HG02970 (cell line): ENCODE measurements around the gene ATP6V1F.
"Not testable (repeated sequence)": the region's sequence is repeated elsewhere in the genome, so short reads cannot be mapped to it uniquely, and the experiment has no call there.

Experiments
- ATAC-seq: cut with Tn5 transposase; IDR thresholded peaks from one replicate; pipeline ENCODE4 v1.9.1; 2021; ENCODE audit warnings: mild to moderate bottlenecking, moderate library complexity, moderate number of reproducible peaks; ENCODE audit not compliant: unreplicated experiment, low FRiP score

ATP6V1F gene

GRCh38 chr7:128912709-128913495 is 50.2 kb downstream of the ATP6V1F start:
- not testable (repeated sequence) for ATAC-seq

- no peak for ATAC-seq
These were observed 51.4 kb downstream of the ATP6V1F start for GRCh38 chr7:128913870-128914565.

DNA sequence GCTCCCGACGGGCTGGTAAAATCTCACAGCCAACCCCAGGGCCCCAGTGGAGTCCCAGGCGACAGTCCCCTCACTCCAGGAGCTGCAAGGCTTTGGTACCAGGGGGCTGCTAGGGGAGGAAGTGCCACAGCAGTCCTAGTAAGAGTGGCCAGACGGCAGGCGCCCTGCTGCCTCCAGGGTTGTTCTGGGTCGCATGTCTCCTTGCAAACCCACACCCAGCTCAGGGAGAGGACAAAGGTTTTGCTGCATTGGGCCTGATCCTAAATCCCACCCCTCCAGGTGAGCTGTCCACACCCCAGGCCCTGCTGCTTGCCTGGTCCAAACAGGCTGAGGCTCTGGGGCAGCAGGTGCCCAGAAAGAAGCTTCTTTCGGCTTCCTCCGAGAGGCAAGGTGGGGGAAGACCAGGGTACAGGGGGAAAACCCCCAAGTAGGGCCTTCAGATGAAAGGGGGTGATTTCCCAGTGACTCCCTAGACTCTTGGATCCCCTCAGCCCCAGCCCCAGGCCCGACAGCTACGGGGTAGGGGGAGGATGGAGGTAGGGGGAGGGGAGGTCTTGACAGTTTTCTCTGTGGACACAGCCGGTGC is 52.0 kb downstream of the ATP6V1F start:
- ATAC-seq = no peak

- ATAC-seq = no peak
These were observed 52.7 kb downstream of the ATP6V1F start for GRCh38 chr7:128915271-128915819.
